B cell (primary cell): Measurements from ENCODE around the gene KRT72.

Experiments used
- CTCF ChIP-seq: fragments of 200-600 bp; IDR thresholded peaks from one replicate; pipeline ENCODE4 v1.8.0; 2022; ENCODE audit warnings: antibody characterized with exemption, mild to moderate bottlenecking
- EZH2 ChIP-seq: IDR thresholded peaks from 2 replicates; pipeline ENCODE4 v1.6.1; 2012; ENCODE audit warnings: borderline replicate concordance, low read depth, mild to moderate bottlenecking, moderate library complexity, low read length; ENCODE audit not compliant: insufficient read depth, poor library complexity, severe bottlenecking

GRCh38 chr12:52611080-52611468 is 9.8 kb upstream of the KRT72 start:
- no peak for TF ChIP-seq CTCF
- no peak for TF ChIP-seq EZH2
